CD4-positive, alpha-beta T cell treated with Interferon gamma for 1 hour (primary cell): ENCODE results near the gene SERPINB6.
"Not testable (repeated sequence)": the region's sequence is repeated elsewhere in the genome, so short reads cannot be mapped to it uniquely, and the experiment has no call there.

Experiments
- DNase-seq: peaks from one replicate; pipeline ENCODE4 v3.0.0-alpha.2; 2020

Gene SERPINB6

DNA sequence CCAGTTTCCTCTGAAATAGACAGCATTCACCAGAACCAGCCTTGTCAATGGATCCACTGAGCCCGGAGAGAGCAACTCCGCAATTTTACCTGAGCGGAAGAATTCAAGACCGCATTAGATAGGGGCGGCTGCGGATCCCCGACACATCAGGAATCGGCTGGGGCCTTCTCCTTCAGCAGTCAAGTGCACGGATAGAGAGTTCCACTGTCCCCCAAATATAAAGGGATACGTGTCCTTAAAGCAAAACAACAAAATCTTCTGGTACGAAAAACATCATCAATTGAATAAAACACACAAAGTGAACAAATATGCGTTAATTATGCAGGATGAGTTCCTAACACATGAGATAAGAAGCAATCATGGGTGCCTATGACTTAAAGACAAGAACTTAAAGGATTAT is 18.3 kb downstream of the SERPINB6 start:
- DNase-seq: no peak

GRCh38 chr6:2952557-2953095 is 18.7 kb downstream of the SERPINB6 start:
- peak; percentile 68 for DNase-seq

GRCh38 chr6:2951728-2952127 is 19.6 kb downstream of the SERPINB6 start:
- peak; percentile 58 for DNase-seq

DNA sequence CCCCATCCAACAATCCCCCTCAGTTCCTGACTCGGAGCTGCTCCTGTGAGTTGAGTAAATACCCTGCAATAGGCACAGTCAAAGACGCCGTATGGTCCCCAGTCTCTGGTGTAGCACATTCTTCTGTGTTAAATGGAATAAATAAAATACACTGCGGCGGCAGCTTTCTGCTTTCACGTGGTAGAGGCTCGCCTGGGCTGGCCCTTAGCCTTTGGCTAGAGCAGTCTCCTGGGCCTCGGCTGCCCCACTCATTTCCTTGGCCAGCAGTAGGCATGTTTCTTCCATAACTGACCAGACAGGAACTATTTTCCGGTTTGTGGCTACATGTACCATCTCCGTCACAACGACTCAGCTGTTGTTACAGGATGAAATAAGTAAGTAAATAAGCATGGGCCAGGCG is 20.7 kb downstream of the SERPINB6 start:
- DNase-seq: no peak

DNA sequence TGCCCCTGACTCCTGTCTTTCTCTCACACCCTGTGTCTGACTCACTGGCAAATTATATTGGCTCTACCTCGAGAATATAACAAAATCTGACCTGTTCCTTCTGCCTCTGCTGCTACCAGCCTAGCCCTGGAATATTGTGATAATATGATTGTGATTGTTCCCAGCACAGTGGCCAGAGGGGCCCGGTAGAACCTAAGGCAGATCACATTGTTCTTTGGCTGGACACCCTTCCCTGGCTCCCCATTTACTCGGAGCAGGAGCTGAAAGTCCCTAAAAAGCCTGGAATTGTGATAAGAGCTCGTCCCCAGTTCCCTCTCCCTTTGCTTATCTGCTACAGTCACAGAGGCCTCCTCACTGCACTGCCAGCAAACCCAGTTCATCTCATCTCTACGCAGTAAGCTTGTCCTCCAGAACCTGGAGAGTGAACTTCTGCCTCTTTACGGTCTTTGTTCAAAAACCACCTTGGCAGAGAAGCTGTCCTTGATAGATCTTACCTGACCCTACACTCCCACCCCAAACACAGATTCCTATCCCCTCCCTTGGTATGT is 21.8 kb downstream of the SERPINB6 start:
- DNase-seq: no peak

- no peak for DNase-seq
These were observed 22.2 kb downstream of the SERPINB6 start for GRCh38 chr6:2949121-2949520.

- DNase-seq: no peak
These were observed 22.9 kb downstream of the SERPINB6 start for GRCh38 chr6:2948228-2949025.

DNA sequence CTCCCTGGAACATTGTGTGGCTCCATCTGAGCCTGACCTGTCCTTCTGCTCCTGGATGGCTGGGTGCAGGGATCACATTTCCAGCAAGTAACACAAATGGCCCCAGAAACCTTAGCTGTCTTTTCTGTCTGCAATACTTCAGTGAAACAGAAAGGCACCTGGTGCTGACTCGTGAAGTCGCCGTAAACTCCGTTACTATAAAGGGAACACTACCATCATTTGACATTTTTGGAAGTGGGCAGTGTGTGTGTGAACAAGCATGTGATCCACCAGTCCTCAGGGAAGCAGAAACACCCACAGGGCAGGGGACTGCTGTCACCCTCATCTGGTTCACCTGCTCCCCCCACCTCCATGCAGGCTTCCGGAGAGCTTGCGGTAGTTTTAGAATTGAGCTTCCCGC is 23.9 kb downstream of the SERPINB6 start:
- no peak for DNase-seq

GRCh38 chr6:2945153-2945452 is 26.3 kb downstream of the SERPINB6 start:
- DNase-seq: no peak

DNA sequence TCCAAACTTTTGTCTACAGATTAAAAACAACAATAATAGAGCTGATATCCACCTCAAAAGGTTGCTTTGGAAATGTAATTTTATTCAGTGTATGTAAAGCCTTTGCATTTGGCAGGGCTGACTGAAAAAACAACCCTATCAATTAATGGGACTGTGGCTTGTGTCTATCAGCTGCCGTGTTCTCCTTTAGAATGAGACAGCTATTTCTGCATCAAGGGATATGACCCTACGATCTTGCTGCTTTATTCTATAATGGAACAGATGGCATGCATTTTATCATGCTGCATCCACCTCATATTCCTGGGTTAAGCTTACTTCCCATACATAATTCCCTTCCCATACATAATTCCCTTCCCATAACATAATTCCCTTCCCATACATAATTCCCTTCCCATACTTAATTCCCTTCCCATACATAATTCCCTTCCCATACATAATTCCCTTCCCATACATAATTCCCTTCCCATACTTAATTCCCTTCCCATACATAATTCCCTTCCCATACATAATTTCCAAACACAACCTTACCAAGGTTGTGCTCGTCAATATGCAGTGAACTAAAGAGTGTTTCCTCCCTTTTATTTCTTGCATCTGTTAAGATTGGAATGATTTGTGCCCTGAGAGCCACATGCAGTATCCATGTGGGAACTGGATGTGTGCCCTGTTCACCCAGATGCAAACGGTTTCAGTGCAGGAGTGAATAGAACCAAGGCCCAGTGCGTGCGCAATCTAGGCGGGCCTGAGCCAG is 26.8 kb downstream of the SERPINB6 start:
- no peak for DNase-seq

GRCh38 chr6:2943564-2943955 is 27.8 kb downstream of the SERPINB6 start:
- DNase-seq: no peak

DNA sequence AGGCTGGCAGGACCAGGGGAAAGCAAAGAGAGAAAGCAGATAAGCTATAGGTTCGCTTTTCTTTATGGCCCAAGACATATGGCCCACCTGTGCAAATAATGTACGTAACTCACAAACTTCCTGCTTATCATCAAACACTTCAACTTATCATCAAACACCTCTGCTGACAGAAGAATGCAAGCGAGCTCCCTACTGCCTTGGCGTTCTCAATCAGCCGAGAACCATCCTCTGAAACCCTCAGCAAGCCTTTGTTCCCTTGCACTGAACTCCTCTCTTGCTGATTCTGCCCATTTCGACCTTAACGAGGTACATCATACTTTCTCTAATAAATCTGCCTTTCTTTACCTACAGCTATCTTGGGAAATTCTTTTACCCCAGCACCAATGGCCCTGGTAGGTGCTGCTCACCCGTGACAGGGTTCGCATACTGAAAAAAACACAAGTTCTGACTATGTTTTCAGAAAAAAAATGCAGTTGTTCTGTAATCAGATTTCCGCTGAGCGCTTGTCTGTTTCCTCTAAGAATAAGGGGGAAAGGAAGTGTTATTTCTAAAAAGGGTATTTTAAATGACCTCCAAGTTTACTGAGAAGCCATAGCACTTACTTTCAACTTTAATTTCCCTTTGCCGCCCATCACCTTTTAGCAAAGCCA is 28.3 kb downstream of the SERPINB6 start:
- no peak for DNase-seq

DNA sequence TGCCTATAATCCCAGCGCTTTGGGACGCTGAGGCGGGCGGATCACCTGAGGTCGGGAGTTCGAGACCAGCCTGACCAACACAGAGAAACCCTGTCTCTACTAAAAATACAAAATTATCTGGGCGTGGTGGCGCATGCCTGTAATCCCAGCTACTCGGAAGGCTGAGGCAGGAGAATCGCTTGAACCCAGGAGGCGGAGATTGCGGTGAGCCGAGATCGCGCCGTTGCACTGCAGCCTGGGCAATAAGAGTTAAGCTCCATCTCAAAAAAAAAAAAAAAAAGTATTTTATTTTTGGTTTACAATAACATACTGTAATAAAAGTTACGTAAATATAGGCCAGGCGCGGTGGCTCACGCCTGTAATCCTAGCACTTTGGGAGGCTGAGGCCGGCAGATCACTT is 29.3 kb downstream of the SERPINB6 start:
- DNase-seq: not testable (repeated sequence)

DNA sequence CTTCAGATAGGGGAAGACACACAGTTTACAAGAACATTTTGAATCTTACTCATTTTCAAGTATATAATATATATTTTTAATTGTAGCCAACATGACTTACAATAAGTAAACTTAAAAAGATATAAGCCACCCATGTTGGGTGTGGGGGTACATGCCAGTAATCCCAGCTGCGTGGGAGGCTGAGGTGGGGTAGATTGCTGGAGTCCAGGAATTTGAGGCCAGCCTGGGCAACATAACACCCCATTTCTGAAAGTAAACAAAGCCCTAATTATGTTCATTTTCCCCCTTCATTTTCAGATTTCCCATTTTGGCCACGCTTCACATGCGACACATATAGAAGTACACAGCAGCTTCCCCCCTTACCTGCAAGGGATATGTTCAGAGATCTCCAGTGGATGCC is 30.5 kb downstream of the SERPINB6 start:
- no peak for DNase-seq

DNA sequence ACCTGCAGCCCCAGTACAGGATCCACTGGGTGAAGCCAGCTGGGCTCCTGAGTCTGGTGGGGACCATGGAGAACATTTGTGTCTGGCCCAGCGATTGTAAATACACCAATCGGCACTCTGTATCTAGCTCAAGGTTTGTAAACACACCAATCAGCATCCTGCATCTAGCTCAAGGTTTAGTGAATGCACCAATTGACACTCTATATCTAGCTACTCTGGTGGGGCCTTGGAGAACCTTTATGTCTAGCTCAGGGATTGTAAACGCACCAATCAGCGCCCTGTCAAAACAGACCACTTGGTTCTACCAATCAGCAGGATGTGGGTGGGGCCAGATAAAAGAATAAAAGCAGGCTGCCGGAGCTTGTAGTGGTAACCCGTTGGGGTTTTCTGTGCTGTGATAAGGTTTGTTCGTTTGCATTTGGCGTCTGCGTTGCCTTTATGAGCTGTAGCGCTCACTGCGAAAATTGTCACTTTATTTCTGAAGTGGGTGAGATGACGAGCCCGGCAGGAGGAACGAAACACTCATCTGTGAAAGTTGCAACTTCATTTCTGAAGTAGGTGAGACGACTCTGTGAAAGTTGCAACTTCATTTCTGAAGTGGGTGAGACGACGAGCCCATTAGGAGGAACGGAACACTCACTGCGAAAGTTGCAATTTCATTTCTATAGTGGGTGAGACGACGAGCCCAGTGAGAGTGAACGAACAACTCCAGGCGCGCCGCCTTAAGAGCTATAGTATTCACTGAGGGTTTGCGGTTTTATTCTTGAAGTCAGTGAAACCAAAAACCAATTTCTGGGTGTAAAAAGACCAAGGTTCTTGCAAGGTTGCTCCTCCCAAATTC is 31.1 kb downstream of the SERPINB6 start:
- DNase-seq: peak; percentile 82

GRCh38 chr6:2939315-2940009 is 31.9 kb downstream of the SERPINB6 start:
- no peak for DNase-seq

- DNase-seq: no peak
These were observed 32.7 kb downstream of the SERPINB6 start for GRCh38 chr6:2938632-2939083.

DNA sequence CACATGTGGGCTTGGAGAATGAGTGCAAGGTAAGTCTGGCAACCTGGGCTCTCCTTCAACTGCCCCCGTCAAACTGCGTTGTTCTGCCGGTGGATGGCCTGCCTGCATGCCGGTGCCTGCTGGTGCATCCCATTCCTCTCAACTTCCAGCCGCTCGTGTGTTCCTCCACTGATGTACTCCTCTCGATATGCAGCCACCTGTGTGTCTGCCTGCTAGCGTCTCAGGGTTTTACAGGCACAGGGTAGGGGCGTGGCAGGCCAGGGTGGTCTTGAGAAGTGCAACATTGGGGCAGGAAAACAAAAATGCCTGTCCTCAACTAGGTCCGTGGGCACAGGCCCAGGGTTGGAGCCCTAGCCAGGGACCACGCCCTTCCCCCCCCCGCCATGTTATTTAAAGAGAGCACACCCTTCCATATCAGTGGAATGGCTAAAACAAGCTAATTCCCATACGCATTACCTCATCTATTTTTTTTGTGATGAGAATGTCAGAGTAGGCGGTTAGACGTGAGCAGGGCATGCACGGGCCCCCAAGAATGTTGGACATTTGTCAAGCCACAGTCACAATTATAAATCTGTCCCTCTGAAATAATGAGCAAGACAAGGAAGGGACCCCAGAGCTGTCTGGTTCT is 33.2 kb downstream of the SERPINB6 start:
- DNase-seq: no peak

DNA sequence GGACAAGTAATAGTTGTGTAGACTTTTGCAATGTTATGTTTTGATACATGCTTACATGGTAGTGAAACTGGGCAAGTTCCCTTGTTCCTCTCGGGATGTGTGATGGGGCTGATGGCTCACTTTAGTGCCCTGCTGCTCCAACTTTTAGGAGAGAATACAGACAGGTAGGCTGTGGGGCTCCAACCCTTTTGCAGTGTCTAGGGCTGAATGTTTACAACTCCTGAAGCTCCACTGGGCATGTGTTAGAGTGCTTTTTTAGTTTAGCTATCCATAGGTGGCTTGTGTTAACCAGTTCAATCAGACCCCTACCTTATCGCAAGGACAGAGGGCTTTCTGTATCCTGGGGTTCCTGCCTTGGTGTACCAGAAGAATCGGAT is 33.8 kb downstream of the SERPINB6 start:
- no peak for DNase-seq

- DNase-seq: no peak
These were observed 35.6 kb downstream of the SERPINB6 start for GRCh38 chr6:2935566-2936291.

GRCh38 chr6:2934057-2934456 is 37.3 kb downstream of the SERPINB6 start:
- DNase-seq: no peak
